Subcutaneous adipose tissue (tissue), 4 donors: ENCODE results near the gene NCKAP5. TPM values are rescaled to one million over a fixed set of nuclear protein-coding genes. Genes with fewer than 3 reads are reported as not detected.

Experiments used
- total RNA-seq, 4 donors: library from RNA; depleted of rRNA; stranded (reverse); fragments of >200 nt; gene quantifications; one replicate each; pipeline ENCODE4 v1.1.0, GENCODE V29; 2016
- TF ChIP-seq, protein P1 (sequence below): fragments of 450-650 bp; IDR thresholded peaks from one replicate; pipeline ENCODE4 v1.5.1; 2016; ENCODE audit warnings: low read depth, mild to moderate bottlenecking, control low read depth, antibody characterized with exemption, moderate library complexity

NCKAP5 gene
- total RNA-seq, 4 donors from 2014 or later, result 1.5 to 6.4 (median 3.8) TPM

GRCh38 chr2:132721938-132722337, 846.3 kb downstream of the NCKAP5 start:
- TF ChIP-seq, protein P1, sequence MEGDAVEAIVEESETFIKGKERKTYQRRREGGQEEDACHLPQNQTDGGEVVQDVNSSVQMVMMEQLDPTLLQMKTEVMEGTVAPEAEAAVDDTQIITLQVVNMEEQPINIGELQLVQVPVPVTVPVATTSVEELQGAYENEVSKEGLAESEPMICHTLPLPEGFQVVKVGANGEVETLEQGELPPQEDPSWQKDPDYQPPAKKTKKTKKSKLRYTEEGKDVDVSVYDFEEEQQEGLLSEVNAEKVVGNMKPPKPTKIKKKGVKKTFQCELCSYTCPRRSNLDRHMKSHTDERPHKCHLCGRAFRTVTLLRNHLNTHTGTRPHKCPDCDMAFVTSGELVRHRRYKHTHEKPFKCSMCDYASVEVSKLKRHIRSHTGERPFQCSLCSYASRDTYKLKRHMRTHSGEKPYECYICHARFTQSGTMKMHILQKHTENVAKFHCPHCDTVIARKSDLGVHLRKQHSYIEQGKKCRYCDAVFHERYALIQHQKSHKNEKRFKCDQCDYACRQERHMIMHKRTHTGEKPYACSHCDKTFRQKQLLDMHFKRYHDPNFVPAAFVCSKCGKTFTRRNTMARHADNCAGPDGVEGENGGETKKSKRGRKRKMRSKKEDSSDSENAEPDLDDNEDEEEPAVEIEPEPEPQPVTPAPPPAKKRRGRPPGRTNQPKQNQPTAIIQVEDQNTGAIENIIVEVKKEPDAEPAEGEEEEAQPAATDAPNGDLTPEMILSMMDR, result no peak

DNA sequence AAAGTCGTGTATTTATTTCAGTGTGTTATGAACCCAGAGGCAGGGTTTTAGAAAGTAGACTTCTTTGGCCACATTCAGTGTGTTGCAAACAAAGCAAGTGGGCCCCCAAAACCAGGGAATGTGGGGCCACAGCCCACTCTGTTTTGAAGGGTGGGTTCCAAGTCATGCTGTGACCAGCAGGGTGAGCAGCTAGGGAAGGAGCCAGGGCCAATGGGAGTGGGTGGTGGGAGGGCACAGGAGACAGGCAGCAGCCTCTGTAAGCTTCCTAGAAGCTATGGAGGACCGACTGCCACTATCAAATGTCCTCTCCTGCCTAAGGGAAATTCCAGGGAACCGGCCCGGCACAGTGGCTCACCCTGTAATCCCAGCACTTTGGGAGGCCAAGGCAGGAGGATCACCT, 847.9 kb downstream of the NCKAP5 start:
- TF ChIP-seq, protein P1, result no peak

DNA sequence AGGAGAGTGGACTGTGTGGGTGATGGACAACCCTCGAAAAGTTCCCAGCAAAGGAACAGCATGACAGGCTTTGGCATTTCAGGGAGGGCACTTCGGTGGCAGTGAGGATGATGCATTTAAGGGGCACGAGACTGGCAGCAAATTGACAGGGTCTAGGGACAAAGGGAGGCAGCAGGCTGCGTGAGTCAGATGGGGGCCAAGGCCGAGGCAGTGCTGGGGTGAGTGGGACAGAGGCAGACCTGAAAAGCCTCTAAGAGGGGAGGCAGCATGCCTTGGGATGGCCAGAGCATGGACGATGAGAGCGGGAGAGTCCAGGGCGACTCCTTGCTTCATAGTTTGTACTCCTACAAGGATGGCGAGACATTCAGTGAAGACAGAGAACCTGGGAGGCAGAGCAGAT, 848.8 kb downstream of the NCKAP5 start:
- TF ChIP-seq, protein P1, result no peak

DNA sequence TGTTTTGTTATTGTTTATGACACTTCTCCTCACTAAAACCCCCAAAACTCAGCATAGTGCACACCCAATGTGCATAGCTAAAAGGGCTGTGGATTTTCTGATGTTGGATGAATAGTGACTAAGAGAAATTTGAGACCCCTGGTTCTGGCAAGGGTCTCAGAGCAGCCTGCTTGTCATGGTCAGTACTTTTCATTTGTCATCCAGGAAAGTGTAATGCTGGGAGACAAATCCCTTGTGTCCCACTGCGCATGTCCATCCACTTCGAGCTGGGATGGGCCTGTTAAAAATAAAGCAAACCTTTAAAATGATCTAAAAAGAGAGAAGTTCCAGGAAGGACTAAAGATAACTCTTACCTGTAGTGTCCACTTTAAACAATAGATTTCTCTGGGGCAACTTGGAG, 851.3 kb downstream of the NCKAP5 start:
- TF ChIP-seq, protein P1, result no peak

- TF ChIP-seq, protein P1, result no peak
Measured at GRCh38 chr2:132715386-132716351, 852.6 kb downstream of the NCKAP5 start.

DNA sequence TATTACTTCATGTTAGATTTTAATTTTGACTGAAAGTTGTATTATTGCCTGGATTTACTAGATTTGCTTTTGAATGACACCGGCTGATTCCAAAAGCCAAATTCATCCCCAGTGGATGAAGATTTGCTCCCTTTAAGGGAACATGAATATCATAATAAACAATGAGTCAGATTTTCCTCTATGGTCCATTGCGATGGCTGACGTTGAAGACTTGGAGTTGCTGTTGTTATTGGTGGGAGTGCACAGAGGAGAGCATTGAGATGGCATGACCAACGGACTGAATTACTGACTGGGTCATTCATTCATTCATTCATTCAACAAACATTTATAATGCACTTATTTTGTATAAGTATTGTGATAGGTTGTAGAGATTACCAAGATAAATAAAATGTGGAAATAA, 864.9 kb downstream of the NCKAP5 start:
- TF ChIP-seq, protein P1, result no peak

DNA sequence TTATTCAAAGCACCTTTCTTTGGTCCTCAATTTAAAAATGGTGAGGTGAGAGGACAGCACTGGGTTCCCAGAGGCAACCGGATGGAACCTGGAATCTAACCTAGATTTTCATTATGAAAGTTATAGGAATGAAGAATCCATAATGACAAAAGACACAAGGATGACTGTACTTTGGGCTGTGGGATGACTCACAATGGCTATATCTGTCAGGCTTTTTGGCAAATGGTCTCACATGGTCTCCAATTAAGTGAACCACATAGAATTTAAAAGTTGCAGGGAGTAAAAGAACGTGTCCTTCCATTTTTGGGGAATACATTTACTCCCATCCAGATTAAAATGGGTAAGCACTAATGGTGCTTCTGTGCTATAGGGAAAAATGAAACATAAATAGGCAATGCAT, 866.5 kb downstream of the NCKAP5 start:
- TF ChIP-seq, protein P1, result no peak
